SK-N-SH treated with all-trans-retinoic acid at 6 μM for 48 hours (cell line): ENCODE measurements around the gene KIF3C.

Experiments used
- ARNTL ChIP-seq: fragments of 450-650 bp; formaldehyde crosslinking; IDR thresholded peaks from 2 replicates; pipeline ENCODE4 v1.5.0; 2020; ENCODE audit warnings: low read depth, mild to moderate bottlenecking, moderate library complexity, borderline replicate concordance
- ISL1 ChIP-seq: fragments of 250-450 bp; sonication (Bioruptor Pico); IDR thresholded peaks from 2 replicates; pipeline ENCODE4 v2.1.2; 2022; ENCODE audit warnings: mild to moderate bottlenecking, moderate library complexity
- OSR1 ChIP-seq: fragments of 250-450 bp; sonication (Bioruptor Pico); IDR thresholded peaks from 2 replicates; pipeline ENCODE4 v1.8.0; 2022; ENCODE audit warnings: moderate library complexity, mild to moderate bottlenecking, inconsistent platforms
- PATZ1 ChIP-seq: fragments of 250-450 bp; sonication (Bioruptor Pico); IDR thresholded peaks from 2 replicates; pipeline ENCODE4 v1.8.0; 2020; ENCODE audit warnings: mild to moderate bottlenecking, moderate library complexity, borderline replicate concordance
- POU6F1 ChIP-seq: fragments of 250-450 bp; sonication (Bioruptor Pico); IDR thresholded peaks from 2 replicates; pipeline ENCODE4 v1.8.0; 2021; ENCODE audit warnings: low read depth, mild to moderate bottlenecking, moderate library complexity, borderline replicate concordance
- PPARA ChIP-seq: fragments of 250-450 bp; sonication (Bioruptor Pico); IDR thresholded peaks from 2 replicates; pipeline ENCODE4 v1.5.0; 2020; ENCODE audit warnings: mild to moderate bottlenecking, borderline replicate concordance
- RARB ChIP-seq: fragments of 250-450 bp; sonication (Bioruptor Pico); IDR thresholded peaks from 2 replicates; pipeline ENCODE4 v1.8.0; 2021; ENCODE audit warnings: mild to moderate bottlenecking, moderate library complexity
- TOX ChIP-seq: fragments of 250-450 bp; sonication (Bioruptor Pico); IDR thresholded peaks from 2 replicates; pipeline ENCODE4 v1.8.0; 2021; ENCODE audit warnings: mild to moderate bottlenecking, moderate library complexity, borderline replicate concordance
- TSHZ2 ChIP-seq: fragments of 250-450 bp; sonication (Bioruptor Pico); IDR thresholded peaks from 2 replicates; pipeline ENCODE4 v1.5.0; 2020; ENCODE audit warnings: mild to moderate bottlenecking, moderate library complexity
- ZC3H10 ChIP-seq: fragments of 250-450 bp; sonication (Bioruptor Pico); IDR thresholded peaks from 2 replicates; pipeline ENCODE4 v1.5.1; 2021; ENCODE audit warnings: mild to moderate bottlenecking, moderate library complexity
- ZFP30 ChIP-seq: fragments of 450-650 bp; formaldehyde crosslinking; IDR thresholded peaks from 2 replicates; pipeline ENCODE4 v1.5.0; 2022; ENCODE audit warnings: mild to moderate bottlenecking, moderate library complexity
- ZNF70 ChIP-seq: fragments of 450-650 bp; formaldehyde crosslinking; IDR thresholded peaks from 2 replicates; pipeline ENCODE4 v1.5.0; 2020; ENCODE audit warnings: mild to moderate bottlenecking, moderate library complexity

- TF ChIP-seq RARB (no peak), ZC3H10 (no peak), OSR1 (no peak), POU6F1 (CRISPR knock-in tag) (no peak), ARNTL (CRISPR knock-in tag) (no peak), TSHZ2 (no peak), ZNF70 (CRISPR knock-in tag) (no peak), ZFP30 (CRISPR knock-in tag) (no peak), TOX (CRISPR knock-in tag) (no peak), PATZ1 (CRISPR knock-in tag) (no peak), PPARA (no peak), ISL1 (CRISPR knock-in tag) (no peak)
Observed at GRCh38 chr2:26009567-26009963, 27.3 kb upstream of the KIF3C start.
